HAP-1 (cell line): ENCODE data around the gene CLP1.
A peak's percentile ranks its signal among the peaks of the same experiment; 100 is the strongest.

Experiments
- DNase-seq, 2 experiments: peaks; one replicate each; pipeline ENCODE4 v3.0.0-alpha.2; 2016 to 2020; ENCODE audit warnings: low spot score in 2 of 2
- H3K27me3 ChIP-seq: fragments of 250-450 bp; sonication (Bioruptor Pico); 2 replicates; pipeline ENCODE4 v1.5.1; 2020; ENCODE audit warnings: low read depth, mild to moderate bottlenecking, moderate library complexity
- H3K36me3 ChIP-seq: fragments of 250-450 bp; sonication (Bioruptor Pico); replicated peaks from 2 replicates; pipeline ENCODE4 v1.5.1; 2020; ENCODE audit warnings: mild to moderate bottlenecking
- H3K4me1 ChIP-seq: fragments of 250-450 bp; sonication (Bioruptor Pico); 2 replicates; pipeline ENCODE4 v1.5.1; 2020; ENCODE audit warnings: mild to moderate bottlenecking
- H3K4me3 ChIP-seq: fragments of 250-450 bp; sonication (Bioruptor Pico); 2 replicates; pipeline ENCODE4 v1.5.1; 2020; ENCODE audit warnings: mild to moderate bottlenecking, moderate library complexity
- H3K9me3 ChIP-seq: fragments of 250-450 bp; sonication (Bioruptor Pico); 2 replicates; pipeline ENCODE4 v1.5.1; 2020; ENCODE audit warnings: mild to moderate bottlenecking, moderate library complexity
- in situ Hi-C: fragments of 300-500 bp; cut with MboI; formaldehyde crosslinking; loops from 3 replicates; pipeline ENCODE4 v1.14.3; 2020; ENCODE audit warnings: low sequenced_read_pairs, inconsistent platforms, mixed read lengths

The CLP1 gene

DNA sequence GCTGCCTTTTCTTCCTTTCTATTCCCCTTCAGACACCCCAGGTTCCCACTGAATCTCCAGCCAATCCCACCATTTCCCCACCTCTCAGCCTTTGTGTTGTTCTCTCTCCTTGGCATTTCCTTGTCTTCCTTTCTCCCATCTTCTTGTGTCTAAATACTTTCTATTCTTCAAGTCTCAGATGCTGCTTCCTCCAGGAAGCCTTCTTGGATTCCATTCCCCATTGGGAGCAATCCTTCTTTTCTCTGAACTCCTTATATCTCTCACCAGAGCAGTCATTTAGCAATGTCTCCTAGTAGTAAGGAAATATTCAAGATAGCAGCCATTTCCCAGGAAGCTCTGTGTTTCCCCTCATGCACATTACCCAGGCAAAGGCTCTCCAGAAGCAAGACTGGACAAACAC is 23.3 kb upstream of the CLP1 start:
- Histone ChIP-seq H3K36me3 (no peaks in the 10 kb centered on the region; the same call in 1 of the 2 replicates), H3K9me3 (no peaks in the 10 kb centered on the region), H3K4me1 (peaks cover 8% of the 10 kb centered on the region), H3K27me3 (peaks cover 10% of the 10 kb centered on the region), H3K4me3 (no peak overlapping the region)
- DNase-seq, result no peak
- in situ Hi-C loops, result no loop called here

DNA sequence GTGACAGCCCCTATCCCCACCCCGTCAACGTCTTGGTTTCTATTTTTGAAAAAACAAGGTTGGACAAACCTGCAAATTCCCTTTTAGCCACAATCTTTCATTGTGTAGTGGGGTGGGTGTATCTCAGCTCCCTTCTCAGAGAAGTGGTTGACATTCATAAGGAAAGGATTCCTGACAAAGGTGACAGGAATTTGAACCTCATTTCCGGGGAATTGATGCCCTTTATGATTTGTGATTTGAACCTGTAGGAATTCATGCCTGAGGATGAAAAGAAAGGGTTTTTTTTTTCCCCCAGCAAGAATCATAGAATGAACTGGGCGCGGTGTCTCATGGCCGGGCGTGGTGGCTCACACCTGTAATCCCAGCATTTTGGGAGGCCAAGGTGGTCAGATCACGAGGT is 22.3 kb upstream of the CLP1 start:
- H3K36me3 ChIP-seq, result no peaks in the 10 kb centered on the region; the same call in 1 of the 2 replicates
- H3K4me3 ChIP-seq, result no peak overlapping the region
- peaks cover 10% of the 10 kb centered on the region for H3K27me3 ChIP-seq
- no peak for DNase-seq
- H3K9me3 ChIP-seq, result no peaks in the 10 kb centered on the region
- in situ Hi-C loops, result no loop called here
- H3K4me1 ChIP-seq, result peaks cover 8% of the 10 kb centered on the region

DNA sequence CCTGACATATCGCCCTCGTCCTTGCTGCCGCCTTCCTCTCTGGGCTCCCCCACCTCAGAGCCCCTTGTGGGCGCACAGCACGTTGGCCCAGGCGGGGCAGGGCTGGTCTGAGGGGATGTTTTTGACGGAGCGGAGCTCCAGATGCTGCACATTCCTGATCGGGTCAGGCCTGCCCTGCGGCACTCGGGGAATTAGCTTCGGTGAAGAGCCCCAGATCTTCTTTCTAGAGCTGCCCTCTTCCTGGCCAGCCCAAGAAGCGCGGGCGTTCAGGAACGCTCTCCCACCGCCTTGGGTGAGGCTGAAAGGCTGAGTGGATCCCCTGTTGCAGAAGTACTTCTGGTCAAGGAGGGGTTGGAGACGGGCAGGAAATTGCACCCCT is 19.9 kb upstream of the CLP1 start:
- peak overlapping the region; percentile 75 for H3K4me3 ChIP-seq
- H3K36me3 ChIP-seq, result peaks cover 13% of the 10 kb centered on the region
- H3K9me3 ChIP-seq, result no peaks in the 10 kb centered on the region
- H3K4me1 ChIP-seq, result peaks cover 16% of the 10 kb centered on the region
- in situ Hi-C loops, result no loop called here
- peak; percentile 10 to 74 for DNase-seq
- peaks cover 4% of the 10 kb centered on the region; the same call in 1 of the 2 replicates for H3K27me3 ChIP-seq

DNA sequence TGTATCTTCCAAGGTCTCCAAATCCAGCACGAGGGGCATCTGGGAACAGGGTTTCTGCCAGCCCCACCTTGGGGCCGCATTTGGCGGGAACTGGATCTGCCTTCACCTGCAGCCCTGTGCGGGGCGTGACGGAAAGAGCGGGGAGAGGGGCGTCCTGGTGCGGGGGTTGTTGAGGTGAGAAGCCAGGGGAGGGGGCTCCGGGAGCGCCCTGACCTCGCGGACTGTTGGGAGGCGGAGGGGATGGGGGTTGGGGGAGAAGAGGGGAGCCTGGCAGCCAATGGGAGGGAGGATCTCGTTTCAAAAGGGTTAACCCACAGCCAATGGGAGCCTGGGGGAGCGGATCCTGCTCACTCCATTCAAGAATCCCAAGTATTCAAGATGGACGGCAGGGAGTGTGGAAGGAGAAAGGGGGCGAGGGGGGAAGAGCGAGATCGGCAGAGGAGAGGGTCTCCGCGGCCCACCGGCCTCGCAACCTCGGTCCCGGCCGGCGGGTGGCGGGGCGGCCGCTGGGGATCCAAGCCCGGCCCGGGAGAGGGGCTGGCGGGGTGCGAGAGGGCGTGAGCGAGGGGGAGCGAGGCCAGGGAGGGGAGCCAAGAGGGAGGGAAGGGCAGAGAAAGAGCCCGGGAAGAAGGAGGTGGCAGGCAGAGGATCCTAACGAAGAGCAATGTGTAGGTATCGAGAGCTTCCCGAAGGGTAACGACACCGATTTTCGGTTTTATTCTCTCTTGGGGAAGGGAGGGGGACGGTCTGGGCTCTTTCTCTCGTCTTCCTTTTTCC is 19.4 kb upstream of the CLP1 start:
- H3K9me3 ChIP-seq, result no peaks in the 10 kb centered on the region
- H3K36me3 ChIP-seq, result peaks cover 13% of the 10 kb centered on the region
- in situ Hi-C loops, result no loop called here
- no peaks in the 10 kb centered on the region for H3K27me3 ChIP-seq
- H3K4me1 ChIP-seq, result peaks cover 16% of the 10 kb centered on the region
- peak overlapping the region; percentile 75 for H3K4me3 ChIP-seq
- peak; percentile 92 to 94 for DNase-seq

DNA sequence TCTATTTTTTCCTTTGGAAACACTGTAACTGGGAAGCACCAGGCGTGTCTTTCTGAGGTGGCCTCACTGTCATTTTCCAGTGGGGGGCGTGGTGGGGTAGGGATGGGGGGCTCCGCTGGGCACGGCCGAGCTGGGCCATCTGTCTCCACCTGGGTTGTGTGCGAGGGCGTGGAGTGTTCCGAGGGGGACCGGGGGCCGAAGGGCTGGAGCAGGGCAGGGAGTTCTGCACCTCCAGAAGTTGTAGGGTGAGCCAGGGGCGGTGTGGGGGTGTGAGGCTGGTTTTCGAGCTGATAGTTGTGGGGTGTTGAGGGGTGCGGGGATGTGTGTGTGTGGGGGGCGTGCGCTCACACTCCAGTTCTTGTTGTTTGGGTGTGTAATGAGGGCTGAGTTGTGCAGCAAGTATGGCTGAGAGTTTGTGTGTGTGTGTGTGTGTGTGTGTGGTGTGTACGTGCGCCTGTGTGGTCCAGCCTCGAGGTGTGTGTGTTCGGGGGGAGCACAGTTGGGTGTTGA is 18.7 kb upstream of the CLP1 start:
- Histone ChIP-seq H3K27me3 (no peaks in the 10 kb centered on the region), H3K4me1 (peaks cover 16% of the 10 kb centered on the region), H3K4me3 (peak overlapping the region; percentile 75), H3K36me3 (peaks cover 13% of the 10 kb centered on the region), H3K9me3 (no peaks in the 10 kb centered on the region)
- in situ Hi-C loops, result no loop called here
- no peak for DNase-seq

DNA sequence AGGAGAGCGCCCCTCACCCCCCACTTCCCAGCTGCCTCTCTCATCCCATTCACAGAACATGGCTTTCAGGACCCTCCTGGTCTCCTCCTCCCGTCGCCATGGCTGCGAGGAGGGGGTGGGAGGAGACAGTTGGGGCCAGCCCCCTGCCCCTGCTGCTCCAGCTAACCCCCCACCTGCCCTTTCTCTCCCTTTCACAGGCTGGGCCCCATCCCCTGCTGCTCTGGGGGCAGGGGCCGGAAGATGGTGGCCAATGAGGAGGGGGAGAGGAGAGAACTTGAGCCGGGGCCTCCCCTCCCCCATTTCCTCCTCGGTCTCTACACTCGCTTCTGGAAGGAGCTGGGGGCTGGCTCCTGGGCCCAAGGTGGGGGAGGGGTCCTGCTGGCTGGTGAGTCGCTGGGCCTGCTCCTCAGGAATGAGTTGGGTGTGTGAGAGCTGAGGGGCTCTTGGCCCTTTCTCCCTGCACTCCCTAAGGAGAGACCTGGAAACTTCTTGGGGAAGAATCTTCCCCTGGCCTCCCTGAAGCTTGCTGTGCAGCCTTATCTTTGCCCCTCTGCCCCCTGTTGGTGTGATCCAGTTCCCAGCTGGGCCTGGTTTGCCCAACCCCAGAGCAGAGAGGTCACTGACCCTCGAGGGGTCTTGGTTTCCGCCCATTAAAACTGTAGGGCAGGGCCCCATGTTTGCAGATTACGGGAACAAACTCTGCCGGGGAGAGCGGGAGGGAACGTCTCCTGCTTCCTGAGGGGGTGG is 18.1 kb upstream of the CLP1 start:
- Histone ChIP-seq H3K36me3 (peaks cover 13% of the 10 kb centered on the region), H3K4me1 (peaks cover 16% of the 10 kb centered on the region), H3K9me3 (no peaks in the 10 kb centered on the region), H3K4me3 (peak overlapping the region; percentile 75), H3K27me3 (no peaks in the 10 kb centered on the region)
- in situ Hi-C loops, result loop anchor here (5.0 kb wide), 1 partner anchor 72 kb away; the partner anchor contains the start of gene UBE2L6
- DNase-seq, result peak; percentile 77 to 89

DNA sequence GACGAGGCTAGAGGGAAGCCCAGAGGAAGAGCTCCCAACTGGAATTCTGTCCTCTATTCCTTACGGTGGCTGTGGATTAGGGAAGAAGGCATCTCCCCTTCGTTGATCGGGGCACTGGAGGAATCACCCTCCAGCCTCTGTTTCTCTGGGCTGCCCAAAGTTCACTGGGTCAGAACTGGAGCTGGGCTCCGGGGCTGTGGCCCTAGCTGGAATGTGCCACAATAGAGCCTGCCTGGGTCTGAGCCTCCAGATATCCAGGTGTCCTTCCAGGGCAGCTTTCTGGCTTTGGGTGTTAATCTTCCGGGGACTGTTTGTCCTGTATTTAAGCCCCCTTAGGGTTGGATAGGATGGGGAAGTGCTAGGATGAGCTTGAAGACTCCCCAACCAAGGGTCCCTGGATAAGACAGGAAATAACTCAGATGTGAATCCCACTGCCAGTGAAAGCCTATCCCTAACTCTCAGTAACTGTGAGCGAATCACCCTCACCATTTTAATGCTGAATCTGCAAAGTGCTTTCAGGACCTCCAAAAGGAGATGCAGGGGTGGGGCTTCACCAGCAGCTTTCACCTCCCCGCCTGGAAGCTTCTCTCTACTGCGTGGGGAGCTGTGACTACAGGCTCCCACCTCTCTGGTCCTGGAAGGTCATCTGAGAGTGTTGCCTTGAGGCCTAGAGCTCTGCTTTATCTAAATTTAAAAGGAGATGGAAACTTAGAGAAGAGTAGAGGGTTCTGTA is 17.3 kb upstream of the CLP1 start:
- Histone ChIP-seq H3K36me3 (peaks cover 13% of the 10 kb centered on the region), H3K27me3 (no peaks in the 10 kb centered on the region), H3K4me1 (peaks cover 16% of the 10 kb centered on the region), H3K4me3 (peak overlapping the region; percentile 75), H3K9me3 (no peaks in the 10 kb centered on the region)
- in situ Hi-C loops, result loop anchor here (5.0 kb wide), 1 partner anchor 73 kb away; the partner anchor contains the start of gene UBE2L6
- no peak for DNase-seq

DNA sequence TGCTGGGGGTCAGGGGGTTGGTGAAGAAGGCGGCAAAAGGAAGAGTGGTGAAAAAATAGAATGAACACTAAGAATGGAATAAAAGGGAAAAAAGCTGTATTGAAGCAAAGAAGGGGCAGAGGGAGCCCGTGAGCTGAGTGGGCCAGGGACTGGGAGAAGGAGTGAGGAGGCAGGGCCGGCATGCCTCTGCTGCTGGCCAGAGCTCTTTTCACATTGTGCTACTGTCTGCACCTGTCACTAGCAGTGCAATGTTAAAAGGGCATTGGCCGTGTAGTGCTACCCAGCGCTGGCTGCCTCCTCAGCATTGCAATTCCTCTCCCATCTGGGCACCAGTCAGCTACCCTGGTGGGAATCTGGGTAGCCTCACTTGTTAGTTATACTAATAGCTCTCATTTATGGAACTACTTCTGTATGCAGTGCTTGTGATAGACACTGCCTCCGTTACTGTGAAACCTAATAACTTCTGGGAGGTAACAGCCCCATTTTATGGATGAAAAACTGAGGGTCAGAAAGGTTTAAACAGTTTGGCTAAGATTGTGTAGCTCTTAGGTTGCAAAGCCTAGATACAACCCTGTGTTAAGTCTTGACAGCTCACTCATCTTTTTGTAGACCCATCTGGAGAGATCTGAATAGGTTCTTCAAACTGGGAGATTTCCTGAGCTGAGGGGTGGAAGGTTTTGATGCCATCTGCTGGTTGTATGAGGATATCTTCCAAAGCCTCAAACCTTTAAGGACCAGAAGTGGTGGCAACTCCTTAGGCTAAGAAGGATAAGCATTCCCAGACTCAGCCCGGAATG is 16.4 kb upstream of the CLP1 start:
- Histone ChIP-seq H3K4me3 (no peak overlapping the region), H3K9me3 (no peaks in the 10 kb centered on the region; the same call in 1 of the 2 replicates), H3K27me3 (no peaks in the 10 kb centered on the region), H3K4me1 (peaks cover 16% of the 10 kb centered on the region), H3K36me3 (peaks cover 14% of the 10 kb centered on the region)
- peak; percentile 40 to 64 for DNase-seq
- in situ Hi-C loops, result loop anchor here (5.0 kb wide), 1 partner anchor 74 kb away; the partner anchor contains the start of gene UBE2L6

DNA sequence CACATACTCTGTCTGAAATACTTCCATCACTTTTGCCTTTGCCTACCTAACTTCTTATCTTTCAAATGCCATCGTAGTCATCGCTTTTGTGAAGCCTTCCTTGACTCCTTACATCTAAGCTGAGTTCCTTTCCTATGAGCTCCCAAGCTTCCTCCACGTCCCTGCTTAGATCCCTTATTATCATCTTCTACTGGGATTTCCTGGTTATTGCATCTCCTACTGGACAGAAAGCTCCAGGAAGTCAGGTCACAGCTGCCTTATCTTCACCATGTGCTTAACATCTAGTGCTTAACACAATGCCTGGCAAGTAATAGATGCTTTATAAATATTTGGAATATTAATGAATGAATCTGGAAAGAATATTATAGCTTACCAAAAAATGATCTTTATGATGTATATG is 13.8 kb upstream of the CLP1 start:
- Histone ChIP-seq H3K4me3 (no peak overlapping the region), H3K4me1 (peaks cover 8% of the 10 kb centered on the region), H3K36me3 (peaks cover 19% of the 10 kb centered on the region), H3K9me3 (no peaks in the 10 kb centered on the region; the same call in 1 of the 2 replicates), H3K27me3 (peaks cover 15% of the 10 kb centered on the region)
- peak in 1 of 2 experiments; percentile 12 for DNase-seq
- in situ Hi-C loops, result loop anchor here (5.0 kb wide), 1 partner anchor 77 kb away; the partner anchor contains the start of gene UBE2L6

DNA sequence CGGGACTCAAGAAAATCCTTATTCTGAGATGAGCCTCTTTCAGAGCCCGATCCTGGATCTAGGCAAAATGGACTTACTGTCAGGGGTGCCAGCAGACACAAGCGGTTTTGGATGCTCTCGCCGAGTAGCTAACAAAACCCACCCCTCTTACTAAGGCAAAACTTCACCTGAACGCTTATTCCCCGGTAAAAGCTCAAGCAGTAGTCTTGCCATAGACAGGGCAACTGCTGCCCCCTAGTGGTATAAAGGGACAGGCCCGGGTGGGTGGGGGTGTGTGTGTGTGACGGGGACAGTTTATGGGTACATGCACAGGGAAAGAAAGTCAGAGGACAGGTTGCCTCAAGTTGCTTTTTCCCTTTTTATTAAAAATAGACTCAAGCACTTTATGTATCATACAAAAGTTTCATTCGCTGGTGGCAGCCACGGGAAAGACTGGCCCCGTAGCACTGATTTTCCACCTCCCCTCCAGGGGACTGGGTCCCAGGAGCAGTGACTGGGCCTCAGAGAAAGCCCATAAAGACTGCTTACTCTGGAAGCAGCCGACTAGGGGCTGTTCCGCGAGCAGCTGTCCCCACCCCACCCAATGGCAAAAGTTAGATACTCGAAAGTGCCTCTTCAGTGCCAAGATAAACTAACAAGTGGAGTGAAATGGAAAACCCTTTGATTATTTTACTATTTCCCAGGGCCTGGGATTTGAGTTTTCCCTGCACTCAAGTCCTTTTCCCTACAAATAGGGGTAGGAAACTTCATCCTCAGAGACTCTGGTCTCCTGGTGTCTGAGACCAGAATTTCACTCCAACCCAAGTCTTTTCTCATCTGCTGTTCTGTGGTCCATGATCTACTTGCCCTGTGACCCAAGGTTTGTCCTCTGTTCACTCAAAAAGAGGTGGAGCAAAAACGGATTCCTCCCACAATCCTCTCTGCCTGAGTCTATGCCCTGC is 12.5 kb upstream of the CLP1 start:
- Histone ChIP-seq H3K9me3 (no peaks in the 10 kb centered on the region; the same call in 1 of the 2 replicates), H3K36me3 (peaks cover 19% of the 10 kb centered on the region), H3K4me1 (peaks cover 13% of the 10 kb centered on the region), H3K4me3 (no peak overlapping the region), H3K27me3 (peaks cover 20% of the 10 kb centered on the region)
- DNase-seq, result peak; percentile 70 to 91
- in situ Hi-C loops, result loop anchor here (5.0 kb wide), 1 partner anchor 78 kb away; the partner anchor contains the start of gene UBE2L6

DNA sequence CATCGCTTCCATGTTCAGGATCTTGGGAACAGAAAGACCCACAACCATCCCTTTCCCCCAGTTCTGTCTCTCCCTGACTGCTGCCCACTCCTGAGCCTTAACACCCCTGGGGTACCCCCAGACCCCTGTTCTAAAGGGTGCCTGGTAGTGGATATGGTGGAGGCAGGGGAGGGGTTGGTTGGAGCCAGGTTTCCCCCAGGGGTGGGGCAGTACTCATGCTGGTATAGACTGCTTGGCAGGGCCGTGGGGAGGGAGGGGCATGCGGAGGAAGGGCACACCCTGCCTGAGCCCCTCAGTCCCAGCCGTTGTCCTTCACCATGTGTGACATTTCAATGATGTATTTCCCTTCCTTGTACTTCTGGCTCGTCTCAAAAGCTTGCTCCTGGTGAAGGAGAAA is 11.9 kb upstream of the CLP1 start:
- no peak for DNase-seq
- Histone ChIP-seq H3K4me3 (no peak overlapping the region), H3K36me3 (peaks cover 19% of the 10 kb centered on the region), H3K9me3 (no peaks in the 10 kb centered on the region; the same call in 1 of the 2 replicates), H3K4me1 (peaks cover 11% of the 10 kb centered on the region), H3K27me3 (peaks cover 25% of the 10 kb centered on the region)
- in situ Hi-C loops, result no loop called here
